Hepatocyte (in vitro differentiated cells): ENCODE data around the gene ZBTB16.

Source experiments
- CTCF ChIP-seq: fragments of 200-600 bp; sonication (generic); IDR thresholded peaks from 2 replicates; pipeline ENCODE4 v1.5.1; 2016; ENCODE audit warnings: antibody characterized with exemption, mild to moderate bottlenecking; ENCODE audit not compliant: poor library complexity
- EZH2 ChIP-seq: fragments of 200-600 bp; sonication (generic); IDR thresholded peaks from 2 replicates; pipeline ENCODE4 v1.6.1; 2016; ENCODE audit warnings: antibody characterized with exemption, mild to moderate bottlenecking, borderline replicate concordance

- TF ChIP-seq CTCF (no peak), EZH2 (no peak)
Measured at GRCh38 chr11:114251815-114252337, 192.4 kb downstream of the ZBTB16 start.
